Endothelial cell of umbilical vein (primary cell): ENCODE data around the gene SSR4. TPM values are rescaled to one million over a fixed set of nuclear protein-coding genes. Genes with fewer than 3 reads are reported as not detected.
A peak's percentile ranks its signal among the peaks of the same experiment; 100 is the strongest.

Experiments
- BruUV-seq: library from RNA; stranded (reverse); fragments of 400-500 nt; replicated peaks from 2 replicates; lab custom pipeline; 2021; lab: Mats Ljungman, UMichigan
- CTCF ChIA-PET: fragments of 300-600, 350-600 bp; sonication (Branson Sonifier 250); formaldehyde crosslinking; loops from one replicate; lab custom pipeline; 2021; ENCODE audit warnings: antibody characterized with exemption, inconsistent platforms; lab: Charles Lee
- POLR2A ChIA-PET: fragments of 300-600, 350-600 bp; sonication (Branson Sonifier 250); formaldehyde crosslinking; loops from one replicate; lab custom pipeline; 2021; ENCODE audit warnings: antibody characterized with exemption, inconsistent platforms; lab: Charles Lee
- DNase-seq: peaks from one replicate; pipeline ENCODE4 v3.0.0-alpha.2; 2011; ENCODE audit warnings: low read depth, low spot score
- FAIRE-seq: peaks from 2 replicates; lab custom pipeline; 2011; peaks lifted over from hg19 to GRCh38; lab: Jason Lieb, UNC
- H2AFZ ChIP-seq: 2 replicates; pipeline ENCODE4 v1.6.0; 2012; ENCODE audit warnings: low read depth, low read length, control low read depth, inconsistent platforms
- H3K27ac ChIP-seq: 2 replicates; pipeline ENCODE4 v1.5.1; 2011; ENCODE audit warnings: low read depth, mild to moderate bottlenecking, control low read depth, low read length, moderate library complexity; ENCODE audit not compliant: insufficient read depth
- H3K27me3 ChIP-seq, 2 experiments: 2 replicates each; pipeline versions ENCODE4 v1.6.0 to v1.6.1; 2011; ENCODE audit warnings: low read length in 2 of 2, mixed read lengths in 1 of 2; ENCODE audit not compliant: control insufficient read depth in 2 of 2, insufficient read depth in 2 of 2
- H3K36me3 ChIP-seq, 2 experiments: 2 replicates in 1 of 2; 3 replicates in 1 of 2; pipeline ENCODE4 v1.5.1; 2011; ENCODE audit warnings: low read length in 2 of 2, mild to moderate bottlenecking in 1 of 2, moderate library complexity in 1 of 2; ENCODE audit not compliant: control insufficient read depth in 2 of 2, insufficient read depth in 2 of 2; ENCODE audit errors: extremely low read depth in 1 of 2
- H3K4me1 ChIP-seq: 3 replicates; pipeline ENCODE4 v1.5.1; 2011; ENCODE audit warnings: mild to moderate bottlenecking, low read length; ENCODE audit not compliant: control insufficient read depth, insufficient read depth; ENCODE audit errors: extremely low read depth
- H3K4me2 ChIP-seq: 2 replicates; pipeline ENCODE4 v1.6.1; 2011; ENCODE audit warnings: low read length, control low read depth, mixed read lengths; ENCODE audit not compliant: insufficient read depth
- H3K4me3 ChIP-seq, 3 experiments: fragments of 200-600 bp in 1 of 3; sonication (generic), shearing (Covaris generic) in 1 of 3; replicated peaks in 1 of 3; 2 replicates each; pipeline ENCODE4 v1.5.1; 2011 to 2016; ENCODE audit warnings: control low read depth in 3 of 3, low read length in 3 of 3, mild to moderate bottlenecking in 2 of 3, inconsistent platforms in 1 of 3, low read depth in 1 of 3, moderate library complexity in 1 of 3; ENCODE audit not compliant: insufficient read depth in 1 of 3
- H3K79me2 ChIP-seq: 2 replicates; pipeline ENCODE4 v1.6.0; 2012; ENCODE audit warnings: low read length, inconsistent platforms; ENCODE audit not compliant: control insufficient read depth, insufficient read depth
- H3K9ac ChIP-seq: replicated peaks from 2 replicates; pipeline ENCODE3; 2011; ENCODE audit warnings: low read length, control low read depth; ENCODE audit not compliant: insufficient read depth; ENCODE audit errors: extremely low read depth
- H3K9me1 ChIP-seq: replicated peaks from 3 replicates; pipeline ENCODE4 v1.6.0; 2011; ENCODE audit warnings: mild to moderate bottlenecking, low read length; ENCODE audit not compliant: control insufficient read depth, insufficient read depth; ENCODE audit errors: extremely low read depth
- H3K9me3 ChIP-seq: replicated peaks from 2 replicates; pipeline ENCODE4 v1.5.1; 2012; ENCODE audit warnings: low read length, inconsistent platforms; ENCODE audit not compliant: control insufficient read depth, insufficient read depth
- H4K20me1 ChIP-seq: replicated peaks from 2 replicates; pipeline ENCODE3; 2011; ENCODE audit warnings: mild to moderate bottlenecking, low read length; ENCODE audit not compliant: control insufficient read depth, insufficient read depth; ENCODE audit errors: extremely low read depth
- EZH2 ChIP-seq: IDR thresholded peaks from 2 replicates; pipeline ENCODE4 v1.6.1; 2012; ENCODE audit warnings: borderline replicate concordance, low read depth, mild to moderate bottlenecking, moderate library complexity, low read length, inconsistent platforms; ENCODE audit not compliant: severe bottlenecking
- FOS ChIP-seq: IDR thresholded peaks from 2 replicates; pipeline ENCODE4 v1.6.1; 2011; ENCODE audit warnings: mild to moderate bottlenecking, low read length, moderate library complexity, borderline replicate concordance; ENCODE audit not compliant: insufficient read depth
- GATA2 ChIP-seq: IDR thresholded peaks from 2 replicates; pipeline ENCODE4 v1.7.0; 2011; ENCODE audit warnings: low read depth, mild to moderate bottlenecking, moderate library complexity, mixed read lengths, low read length; ENCODE audit not compliant: insufficient read length, insufficient read depth
- JUN ChIP-seq: IDR thresholded peaks from 2 replicates; pipeline ENCODE4 v1.6.1; 2011; ENCODE audit warnings: borderline replicate concordance, low read depth; ENCODE audit not compliant: insufficient read length, insufficient read depth
- MYC ChIP-seq: IDR thresholded peaks from one replicate; pipeline ENCODE4 v1.6.1; 2011; ENCODE audit warnings: mild to moderate bottlenecking, low read depth, low read length
- POLR2A ChIP-seq: IDR thresholded peaks from 2 replicates; pipeline ENCODE4 v1.6.1; 2012; ENCODE audit warnings: low read depth, mild to moderate bottlenecking, control low read depth, low read length
- POLR2AphosphoS5 ChIP-seq: IDR thresholded peaks from 2 replicates; pipeline ENCODE4 v1.6.1; 2012; ENCODE audit warnings: low read depth, mild to moderate bottlenecking, control low read depth, low read length, moderate library complexity; ENCODE audit not compliant: insufficient read depth
- dilution Hi-C: fragments of 300-500 bp; cut with MboI; formaldehyde crosslinking; loops from one replicate; pipeline ENCODE4 v1.15.0; 2019; ENCODE audit warnings: low sequenced_read_pairs; ENCODE audit not compliant: extremely low pct_ligation_motif_present
- intact Hi-C: fragments of 100-400 bp; cut with micrococcal nuclease; formaldehyde crosslinking; loops from one replicate; pipeline ENCODE4 v1.10.0; 2022
- polyA plus RNA-seq, 4 experiments: library from polyadenylated mRNA; depleted of rRNA in 3 of 4; stranded (reverse) in 3 of 4; unstranded in 1 of 4; fragments of >200 nt; gene quantifications; 2 replicates each; pipeline versions ENCODE4 v1.2.1 to v1.2.3, GENCODE V29; 2011 to 2012; ENCODE audit warnings: missing spikeins in 1 of 4
- total RNA-seq: library from RNA; stranded (reverse); gene quantifications from 2 replicates; pipeline ENCODE4 v1.2.3, GENCODE V29; 2021
- TF ChIP-seq, protein P1 (sequence below), 2 donors: IDR thresholded peaks; 1 replicate in 1 of 2; 2 replicates in 1 of 2; pipeline ENCODE4 v1.5.1; 2011; ENCODE audit warnings: low read length in 2 of 2, mild to moderate bottlenecking in 2 of 2, moderate library complexity in 2 of 2, control low read depth in 1 of 2, inconsistent platforms in 1 of 2, low read depth in 1 of 2; ENCODE audit not compliant: insufficient read depth in 1 of 2; ENCODE audit errors: extremely low read depth in 1 of 2
- TF ChIP-seq, protein P2 (sequence below): IDR thresholded peaks from 2 replicates; pipeline ENCODE4 v1.6.1; 2011; ENCODE audit not compliant: insufficient read depth, insufficient read length

The SSR4 gene
- total and polyA plus RNA-seq, 2 donors (not counting 3 experiments of a cell fraction or from before 2014, with no cell fraction given): 235 to 732 TPM

DNA sequence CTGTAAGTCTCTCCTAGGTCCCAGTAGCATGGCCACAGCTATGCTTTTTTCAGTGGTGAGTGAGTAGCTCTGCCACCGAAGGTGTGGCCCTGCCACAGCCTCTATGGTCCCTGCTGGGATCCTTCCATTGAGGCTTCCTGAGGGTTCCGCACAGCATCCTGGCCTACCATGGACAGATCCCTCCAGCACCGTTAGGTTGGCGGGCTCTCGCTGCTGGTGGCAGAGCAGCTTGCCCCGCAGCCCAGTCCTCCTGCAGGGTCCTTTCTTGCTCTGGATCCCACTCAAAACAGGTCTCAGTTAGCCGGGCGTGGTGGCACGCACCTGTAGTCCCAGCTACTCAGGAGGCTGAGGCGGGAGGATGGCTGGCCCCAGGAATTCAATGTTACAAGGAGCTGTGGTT is 38.3 kb downstream of the SSR4 start:
- no peak overlapping the region for H3K4me3 ChIP-seq
- no peaks in the 10 kb centered on the region for H3K36me3 ChIP-seq
- H3K9ac ChIP-seq: no peak overlapping the region
- no peaks in the 10 kb centered on the region for H3K9me1 ChIP-seq
- H3K79me2 ChIP-seq: no peaks in the 10 kb centered on the region
- no peak overlapping the region for H3K27ac ChIP-seq
- H3K4me2 ChIP-seq: no peak overlapping the region
- DNase-seq: no peak
- H3K27me3 ChIP-seq: peaks cover 24 to 30% of the 10 kb centered on the region in 2 experiments
- no peaks in the 10 kb centered on the region for H4K20me1 ChIP-seq
- FAIRE-seq: no peak
- TF ChIP-seq GATA2: no peak
- dilution Hi-C loops (no loop called here), intact Hi-C loops (no loop called here)
- no peaks in the 10 kb centered on the region for H3K4me1 ChIP-seq
- POLR2A ChIA-PET: no interaction called here
- no peaks in the 10 kb centered on the region for H3K9me3 ChIP-seq
- H2AFZ ChIP-seq: no peak overlapping the region
- BruUV-seq: no TSS peak
- CTCF ChIA-PET: no interaction called here

DNA sequence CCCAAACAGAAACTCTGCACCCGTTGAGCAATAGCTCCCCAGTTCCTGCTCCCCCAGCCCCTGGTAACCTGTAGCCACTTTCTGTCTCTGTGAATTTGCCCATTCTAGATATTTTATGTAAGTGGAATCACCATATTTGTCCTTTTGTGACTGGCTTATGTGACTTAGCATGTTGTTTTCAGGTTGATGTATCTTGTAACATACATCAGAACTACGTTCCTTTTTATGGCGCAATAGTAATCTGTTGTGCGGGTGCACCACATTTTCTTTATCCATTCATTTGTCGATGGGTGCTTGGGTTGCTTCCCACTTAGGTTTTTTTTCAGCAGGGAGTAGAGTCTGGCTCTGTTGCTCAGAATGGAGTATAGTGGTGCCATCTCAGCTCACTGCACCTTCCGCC is 42.5 kb downstream of the SSR4 start:
- H3K27me3 ChIP-seq: peaks cover 0 to 5% of the 10 kb centered on the region in 2 experiments
- intact Hi-C loops: no loop called here
- ChIA-PET CTCF (no interaction called here), POLR2A (no interaction called here)
- no peak overlapping the region for H2AFZ ChIP-seq
- FAIRE-seq (peak; percentile 21), DNase-seq (no peak)
- TF ChIP-seq JUN (no peak), MYC (no peak), FOS (no peak), POLR2AphosphoS5 (no peak), EZH2 (no peak), POLR2A (no peak), GATA2 (no peak)
- TF ChIP-seq, protein P1, sequence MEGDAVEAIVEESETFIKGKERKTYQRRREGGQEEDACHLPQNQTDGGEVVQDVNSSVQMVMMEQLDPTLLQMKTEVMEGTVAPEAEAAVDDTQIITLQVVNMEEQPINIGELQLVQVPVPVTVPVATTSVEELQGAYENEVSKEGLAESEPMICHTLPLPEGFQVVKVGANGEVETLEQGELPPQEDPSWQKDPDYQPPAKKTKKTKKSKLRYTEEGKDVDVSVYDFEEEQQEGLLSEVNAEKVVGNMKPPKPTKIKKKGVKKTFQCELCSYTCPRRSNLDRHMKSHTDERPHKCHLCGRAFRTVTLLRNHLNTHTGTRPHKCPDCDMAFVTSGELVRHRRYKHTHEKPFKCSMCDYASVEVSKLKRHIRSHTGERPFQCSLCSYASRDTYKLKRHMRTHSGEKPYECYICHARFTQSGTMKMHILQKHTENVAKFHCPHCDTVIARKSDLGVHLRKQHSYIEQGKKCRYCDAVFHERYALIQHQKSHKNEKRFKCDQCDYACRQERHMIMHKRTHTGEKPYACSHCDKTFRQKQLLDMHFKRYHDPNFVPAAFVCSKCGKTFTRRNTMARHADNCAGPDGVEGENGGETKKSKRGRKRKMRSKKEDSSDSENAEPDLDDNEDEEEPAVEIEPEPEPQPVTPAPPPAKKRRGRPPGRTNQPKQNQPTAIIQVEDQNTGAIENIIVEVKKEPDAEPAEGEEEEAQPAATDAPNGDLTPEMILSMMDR (IDR thresholded peaks at IDR 0.05; ENCODE audit: extremely low read depth in 1 of 2, insufficient read depth in 1 of 2, low read depth in 1 of 2, low read length in 2 of 2): no peak
- TF ChIP-seq, protein P2, sequence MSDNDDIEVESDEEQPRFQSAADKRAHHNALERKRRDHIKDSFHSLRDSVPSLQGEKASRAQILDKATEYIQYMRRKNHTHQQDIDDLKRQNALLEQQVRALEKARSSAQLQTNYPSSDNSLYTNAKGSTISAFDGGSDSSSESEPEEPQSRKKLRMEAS: no peak
- no peak overlapping the region for H3K27ac ChIP-seq
- no peaks in the 10 kb centered on the region for H4K20me1 ChIP-seq
- no peaks in the 10 kb centered on the region for H3K9me1 ChIP-seq
- H3K4me1 ChIP-seq: no peaks in the 10 kb centered on the region
- H3K4me3 ChIP-seq: no peak overlapping the region
- H3K79me2 ChIP-seq: no peaks in the 10 kb centered on the region
- H3K9ac ChIP-seq: no peak overlapping the region
- dilution Hi-C loops: no loop called here
- no peaks in the 10 kb centered on the region for H3K36me3 ChIP-seq
- no TSS peak for BruUV-seq
- no peak overlapping the region for H3K4me2 ChIP-seq
- no peaks in the 10 kb centered on the region for H3K9me3 ChIP-seq
